COLO668 (cell line): Measurements from ENCODE around the gene HDGFL3.
A peak's percentile ranks its signal among the peaks of the same experiment; 100 is the strongest.

Experiments used
- DNase-seq: peaks from one replicate; lab custom pipeline; 2025; ENCODE audit not compliant: unreplicated experiment; lab: John Stamatoyannopoulos, UW

HDGFL3 gene

DNA sequence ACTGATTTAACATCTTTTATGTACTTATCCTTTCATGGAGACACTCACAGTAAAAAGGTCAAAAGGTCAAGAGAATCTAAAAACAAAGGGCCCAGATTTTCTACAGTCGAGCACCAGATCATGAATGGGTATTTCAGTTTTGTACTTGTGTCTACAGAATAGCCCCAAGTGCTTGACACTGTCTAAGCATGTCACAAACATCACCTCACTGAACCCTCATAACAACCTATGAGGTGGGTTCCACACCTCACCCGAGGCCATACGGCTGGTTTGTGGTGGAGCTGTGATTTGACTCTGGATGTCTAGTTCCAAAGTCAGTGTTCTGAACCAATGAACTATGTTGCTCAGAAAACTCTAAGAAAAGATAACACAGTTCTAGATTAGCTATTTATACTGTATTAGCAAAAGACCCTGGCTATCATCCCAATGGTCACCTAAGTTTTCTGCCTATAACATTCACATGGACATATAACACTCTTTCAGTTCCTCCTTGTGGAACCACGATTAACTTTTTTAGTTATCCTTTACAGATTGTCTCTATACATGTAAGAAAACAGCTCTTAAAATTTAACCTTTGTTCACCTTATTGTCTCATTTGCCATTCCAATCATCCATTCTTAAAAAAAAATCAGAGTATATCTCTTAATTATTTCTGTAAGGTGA, 74.6 kb downstream of the HDGFL3 start:
- DNase-seq, result no peak

DNA sequence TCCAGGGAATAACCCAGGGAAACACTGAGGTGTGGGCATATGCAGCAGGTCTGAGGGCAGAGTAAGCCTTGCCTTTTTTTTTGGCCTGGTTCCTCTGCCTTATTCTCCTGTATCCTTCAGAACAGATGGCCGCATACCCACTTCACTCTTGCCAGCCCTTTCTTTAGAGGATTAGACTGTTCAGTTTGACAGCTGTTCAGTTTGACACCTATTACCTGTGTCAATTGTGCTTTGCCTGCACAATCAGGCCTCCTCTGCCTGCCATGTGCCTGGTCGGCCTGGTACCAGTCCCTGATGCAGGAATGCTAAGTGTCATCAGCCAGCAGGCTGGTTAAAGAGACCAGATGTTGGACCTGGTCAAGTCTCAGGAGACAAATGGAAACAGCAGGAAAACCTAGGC, 77.8 kb downstream of the HDGFL3 start:
- DNase-seq, result no peak

DNA sequence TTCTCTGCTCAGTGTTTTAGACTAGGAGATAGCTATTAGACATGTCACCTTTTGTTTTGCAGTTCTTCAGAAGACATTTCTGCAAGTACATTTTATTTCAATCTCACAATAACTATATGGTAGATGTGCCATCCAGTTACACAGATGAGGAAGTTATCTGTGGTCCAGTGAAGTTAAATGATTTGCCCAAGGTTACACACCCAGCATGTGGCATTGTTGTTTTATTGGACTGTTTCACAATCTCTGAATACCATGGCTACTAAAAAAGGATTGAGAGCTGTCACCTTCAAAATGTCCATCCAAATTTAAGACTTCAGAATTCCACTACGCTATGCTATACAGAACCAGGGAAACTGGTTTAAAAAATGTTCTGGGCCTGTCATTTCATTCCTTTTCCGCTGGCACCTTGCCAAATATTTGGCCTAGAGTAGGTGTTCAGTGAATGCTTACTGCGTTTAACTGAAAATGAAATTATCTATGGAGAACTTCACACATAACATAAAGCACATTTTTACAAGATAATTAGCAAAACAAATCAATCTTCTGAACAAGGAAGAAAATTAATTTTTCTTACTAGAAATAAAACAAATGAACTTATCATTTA, 80.0 kb downstream of the HDGFL3 start:
- no peak for DNase-seq

DNA sequence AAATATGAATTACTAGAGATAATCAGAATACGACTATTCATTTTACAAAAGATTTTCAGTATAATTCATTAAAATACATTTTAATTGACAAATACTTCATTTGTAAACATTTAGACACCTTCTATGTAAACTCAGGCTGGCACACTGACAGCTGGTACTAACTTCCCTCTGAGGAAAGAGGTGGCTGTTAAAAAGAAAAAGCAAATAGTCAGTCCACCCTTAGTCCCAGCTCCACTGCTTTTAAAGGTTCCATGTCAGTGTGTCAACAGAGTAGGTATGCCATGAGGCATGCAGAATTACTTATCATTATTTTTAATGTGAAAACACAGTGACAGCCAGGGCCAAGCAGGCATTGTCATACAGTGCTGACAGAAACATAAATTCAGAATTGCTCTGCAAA, 84.1 kb downstream of the HDGFL3 start:
- no peak for DNase-seq

DNA sequence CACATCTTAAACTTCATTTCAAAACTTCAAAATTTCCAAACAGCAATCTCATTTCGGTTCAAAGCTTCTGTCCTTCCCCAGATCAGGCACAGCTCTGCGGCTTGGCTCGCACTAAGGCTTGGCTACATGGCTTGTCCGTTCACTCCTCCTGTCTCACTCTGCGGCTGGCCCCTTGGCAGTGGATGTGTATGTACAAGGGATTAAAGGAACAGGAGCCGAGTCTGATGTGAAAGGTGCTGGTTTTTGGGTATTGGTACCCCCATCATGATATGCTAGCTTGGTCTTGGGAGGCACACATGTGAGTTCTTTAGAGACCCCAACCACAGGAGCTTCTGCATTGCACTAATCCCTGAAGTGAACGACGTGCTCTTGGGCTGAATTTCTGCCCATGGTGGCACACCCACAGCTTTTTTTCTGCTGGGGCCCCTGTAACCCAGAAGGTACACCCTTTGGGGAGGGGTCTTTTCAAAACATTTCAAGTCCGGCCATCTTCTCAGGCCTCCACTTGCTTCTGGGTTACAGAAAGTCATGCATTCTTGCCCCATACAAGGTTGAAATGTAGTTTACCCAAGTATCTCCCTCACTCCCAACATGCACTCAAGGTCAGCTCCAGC, 87.5 kb downstream of the HDGFL3 start:
- no peak for DNase-seq

DNA sequence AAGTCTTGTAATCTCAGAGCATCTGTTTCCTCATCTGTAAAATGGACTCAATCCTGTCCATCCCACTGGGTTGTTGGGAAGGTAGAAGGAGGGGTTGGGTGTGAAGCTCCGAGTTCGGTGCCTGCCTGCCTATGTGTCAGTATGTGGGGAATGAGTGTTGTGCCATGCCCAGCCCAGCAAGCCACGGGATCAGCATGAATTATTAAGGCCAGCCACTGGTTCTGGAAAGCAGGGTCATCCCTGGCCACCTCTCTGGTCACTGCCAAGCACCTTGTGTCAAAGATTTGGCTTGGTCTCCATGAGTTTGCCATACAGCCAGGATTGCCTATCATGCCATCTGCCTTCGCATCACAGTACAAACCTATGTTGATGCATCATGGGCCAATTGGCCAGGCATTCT, 88.7 kb downstream of the HDGFL3 start:
- no peak for DNase-seq

DNA sequence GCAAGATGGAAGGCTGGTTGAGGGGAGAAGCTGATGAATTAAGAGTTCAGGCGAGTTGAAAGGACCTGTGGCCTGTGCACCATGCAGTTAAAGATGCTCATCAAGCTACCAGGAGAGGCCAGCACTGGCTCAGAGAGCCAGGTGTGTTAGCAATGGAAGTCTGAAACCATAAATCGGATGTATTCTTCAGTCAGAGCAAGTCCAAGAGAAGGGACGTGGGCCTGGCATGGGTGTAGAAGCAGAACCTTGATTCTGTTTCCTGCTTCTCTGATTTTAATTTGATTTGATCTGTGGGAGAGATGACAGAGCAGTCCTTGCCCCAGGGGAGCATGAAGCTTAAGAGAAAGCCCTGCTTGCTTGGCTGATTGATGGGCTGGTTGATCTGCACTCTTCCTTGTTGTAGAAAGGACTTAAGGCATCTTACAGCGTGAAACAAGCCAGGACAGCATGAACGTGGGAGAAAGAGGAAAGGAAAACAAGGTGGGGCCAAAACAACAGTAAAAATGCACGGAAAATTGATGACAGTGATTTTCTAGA, 89.3 kb downstream of the HDGFL3 start:
- no peak for DNase-seq

DNA sequence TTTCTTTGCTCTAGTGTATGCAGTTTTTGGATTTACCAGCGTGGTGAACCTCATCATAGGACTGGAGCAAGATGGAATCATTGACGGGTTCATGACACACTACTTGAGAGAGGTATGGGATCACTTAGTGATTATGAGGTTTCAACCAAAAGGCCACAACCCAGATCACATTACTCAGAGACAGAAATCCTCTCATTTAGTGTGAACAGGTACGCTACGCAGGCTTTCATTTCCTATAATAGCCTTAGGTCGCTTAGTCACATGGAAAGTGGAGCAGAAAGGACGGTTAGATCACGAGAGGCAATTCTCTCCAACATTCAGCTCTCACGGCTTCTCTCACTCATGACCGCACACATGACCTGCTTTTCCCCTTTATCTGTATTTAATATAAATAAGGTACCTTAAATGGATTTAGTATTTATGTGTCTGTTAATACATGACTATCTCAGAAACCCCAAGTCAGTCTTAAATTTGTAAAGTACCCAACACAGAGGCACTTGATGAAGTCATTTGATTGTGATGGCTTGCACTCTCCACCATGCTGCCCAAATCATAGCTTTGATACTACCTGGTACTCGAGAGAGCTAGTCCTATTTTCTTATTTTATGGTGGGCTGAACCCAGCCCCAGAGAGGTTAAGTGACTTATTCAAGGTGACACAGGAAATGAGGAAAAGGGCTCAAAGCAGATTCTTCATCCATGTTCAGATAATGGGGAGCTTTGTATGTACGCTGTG, 91.6 kb downstream of the HDGFL3 start:
- no peak for DNase-seq

DNA sequence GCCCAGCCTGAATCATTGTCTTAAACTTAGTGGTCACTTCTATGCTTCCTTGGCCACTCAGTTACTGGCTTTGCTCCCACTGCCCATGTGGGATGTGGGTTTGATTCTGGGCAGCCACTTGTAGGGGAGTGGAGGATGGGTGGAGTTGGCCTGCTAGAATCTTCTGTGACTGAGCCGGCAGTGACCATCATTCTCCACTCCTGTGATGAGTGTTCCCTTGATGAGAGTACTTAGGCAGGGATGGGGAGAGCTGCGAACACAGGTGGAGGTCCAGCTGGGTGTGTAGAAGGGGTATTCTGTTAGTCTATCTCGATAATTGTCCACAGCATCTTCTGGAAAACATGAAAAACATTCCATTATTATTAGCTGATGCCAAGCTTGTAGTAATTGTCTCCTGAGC, 92.2 kb downstream of the HDGFL3 start:
- no peak for DNase-seq

DNA sequence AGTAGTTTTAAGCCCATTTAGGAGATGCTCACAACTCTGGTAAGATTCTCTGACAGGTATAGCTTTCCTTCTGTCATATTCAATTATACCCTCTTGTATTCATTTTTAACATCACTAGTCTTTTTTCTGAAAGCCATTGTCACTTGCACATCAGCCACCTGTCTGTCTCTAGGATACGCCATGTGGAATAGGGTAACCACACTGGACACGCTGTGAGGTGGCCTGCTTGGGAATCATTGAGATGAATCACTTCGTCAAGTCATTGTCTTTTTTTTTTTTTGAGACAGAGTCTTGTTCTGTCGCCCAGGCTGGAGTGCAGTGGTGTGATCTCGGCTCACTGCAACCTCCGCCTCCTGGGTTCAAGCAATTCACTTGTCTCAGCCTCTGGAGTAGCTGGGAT, 92.8 kb downstream of the HDGFL3 start:
- no peak for DNase-seq

DNA sequence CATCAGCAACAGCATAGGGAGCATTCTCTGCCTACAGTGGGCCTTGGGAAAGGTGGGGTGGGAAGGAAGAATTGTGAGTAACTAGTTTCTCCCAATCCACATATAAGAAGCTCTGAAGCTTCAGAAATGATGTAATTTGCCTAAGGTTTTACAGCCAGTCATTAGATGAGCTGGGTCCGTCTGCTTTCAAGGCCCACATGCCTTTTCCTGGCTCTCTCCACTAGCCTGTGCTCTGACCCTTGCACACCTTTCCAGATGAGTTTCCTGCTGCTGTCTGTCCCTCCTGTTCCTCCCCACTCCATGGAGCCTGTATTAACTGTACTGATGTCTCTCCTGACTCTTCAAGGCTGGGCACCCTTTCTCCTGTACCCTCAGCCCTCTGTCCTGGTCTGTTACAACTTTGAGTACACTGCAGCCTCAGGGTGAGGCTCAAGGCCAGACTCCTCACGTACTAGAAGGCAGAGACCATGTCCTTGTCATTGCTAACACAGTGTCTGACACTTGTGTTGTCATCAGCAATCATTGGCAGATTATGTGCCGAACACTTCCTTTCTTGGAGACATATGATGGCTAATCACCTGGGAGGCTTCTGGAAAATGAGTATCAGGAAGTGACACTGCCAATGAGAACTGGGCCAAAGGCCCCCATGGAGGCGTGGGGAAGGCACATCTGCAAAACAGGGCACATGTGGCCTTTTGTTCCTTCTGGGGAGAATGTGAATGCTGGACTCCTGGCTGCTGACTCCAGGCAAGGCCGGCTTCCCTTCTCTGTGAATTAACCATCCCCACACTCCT, 93.5 kb downstream of the HDGFL3 start:
- no peak for DNase-seq

DNA sequence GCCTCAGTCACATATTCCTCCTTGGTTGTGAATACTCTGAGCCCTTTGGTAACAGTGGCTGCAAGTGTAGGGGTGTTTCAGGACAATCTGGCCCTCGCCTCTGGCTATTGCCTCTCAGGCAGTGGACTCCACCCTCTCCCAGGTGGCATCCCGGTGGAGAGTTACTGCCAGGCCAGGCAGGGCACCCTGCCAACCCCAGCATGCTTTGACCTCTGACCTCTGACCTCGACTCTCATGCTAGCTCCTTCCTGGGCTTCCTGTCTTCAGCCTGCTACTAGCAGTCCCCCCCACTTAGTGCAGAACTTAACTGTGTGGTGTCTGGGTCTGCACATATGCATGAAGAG, 94.7 kb downstream of the HDGFL3 start:
- no peak for DNase-seq

DNA sequence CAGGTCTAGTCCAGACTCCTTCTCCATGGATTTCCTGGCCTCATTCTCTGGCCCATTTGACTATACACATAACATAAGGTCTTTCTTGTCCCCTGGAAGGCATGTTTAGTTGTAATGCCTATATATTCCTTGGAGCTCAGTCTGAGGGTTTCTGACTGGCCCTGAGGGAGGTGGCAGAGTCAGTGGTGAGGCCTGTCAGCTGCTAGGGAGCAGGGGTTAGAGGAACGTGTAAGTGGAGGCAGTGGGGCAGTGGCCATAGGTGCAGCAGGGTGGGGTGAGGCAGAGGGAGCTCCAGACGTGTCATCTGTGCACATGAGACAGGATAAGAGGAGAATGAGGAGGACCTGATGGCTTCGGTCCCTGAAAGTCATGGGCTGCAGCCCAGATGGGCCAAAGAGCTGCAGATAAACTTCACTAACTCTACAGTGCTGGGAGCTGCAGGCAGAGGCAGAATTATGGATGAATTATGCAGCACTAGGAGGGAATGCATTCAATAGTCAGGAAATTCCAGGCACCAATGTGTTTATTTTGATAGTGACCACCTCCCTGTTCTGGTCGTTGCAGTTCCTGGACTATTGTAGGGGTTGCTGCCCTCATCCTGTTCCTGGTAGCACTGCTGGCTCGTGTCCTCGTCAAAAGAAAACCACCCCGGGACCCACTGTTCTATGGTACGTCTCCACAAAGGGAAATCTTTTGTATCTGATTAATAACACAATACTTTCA, 95.2 kb downstream of the HDGFL3 start:
- no peak for DNase-seq

DNA sequence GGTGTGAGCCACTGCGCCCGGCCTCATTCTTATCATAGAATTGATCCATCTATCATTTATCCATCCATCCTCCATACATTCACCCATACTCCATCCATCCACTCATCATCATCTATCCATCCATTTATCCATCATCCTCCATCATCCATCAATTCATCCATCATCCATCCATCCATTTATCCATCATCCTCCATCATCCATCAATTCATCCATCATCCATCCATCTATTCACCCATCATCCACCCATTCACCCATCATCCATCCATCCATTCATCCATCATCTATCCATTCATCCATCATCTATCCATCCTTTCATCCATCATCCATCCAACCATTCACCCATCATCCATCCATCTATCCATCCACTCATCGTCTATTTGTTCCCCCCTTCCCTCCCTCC, 96.5 kb downstream of the HDGFL3 start:
- no peak for DNase-seq

DNA sequence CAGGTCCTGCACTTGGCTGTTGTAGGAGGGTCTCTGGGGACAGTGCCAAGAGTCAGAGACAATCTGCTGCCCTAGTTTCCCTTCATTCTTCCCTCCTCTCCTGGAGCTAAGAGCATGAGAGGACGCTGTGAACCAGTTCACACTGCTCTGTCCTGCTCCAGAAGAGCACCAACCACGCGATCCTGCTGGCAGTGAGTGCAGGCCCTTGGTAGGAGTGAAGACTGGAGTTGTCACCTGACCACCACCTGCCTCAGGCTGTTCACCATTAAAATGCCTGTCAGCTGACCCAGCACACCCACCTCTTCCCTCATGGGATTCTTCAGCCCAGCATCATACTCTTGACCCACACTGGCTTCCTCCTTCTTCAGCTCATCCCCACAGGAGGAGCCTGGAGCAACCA, 97.2 kb downstream of the HDGFL3 start:
- DNase-seq, result no peak

DNA sequence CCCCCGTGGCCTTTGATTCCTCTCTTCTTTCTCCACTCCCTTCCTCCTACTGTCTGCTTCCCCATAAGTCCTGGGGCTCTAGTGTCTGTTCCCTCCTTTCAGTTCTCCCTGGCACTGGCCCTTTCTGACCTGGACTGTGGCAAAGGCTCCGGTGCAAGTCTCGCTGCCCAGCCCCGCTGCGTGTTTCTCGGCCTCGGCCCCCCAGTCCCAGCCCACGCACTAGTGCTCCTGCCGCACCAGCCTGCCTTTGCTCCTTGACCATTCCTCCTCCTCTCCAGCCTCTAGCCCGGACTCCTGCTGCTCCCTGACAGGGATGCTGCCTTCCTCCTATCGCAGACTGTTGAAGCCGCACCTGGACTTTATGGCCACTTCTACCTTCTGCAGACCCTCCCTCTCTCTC, 98.1 kb downstream of the HDGFL3 start:
- no peak for DNase-seq

DNA sequence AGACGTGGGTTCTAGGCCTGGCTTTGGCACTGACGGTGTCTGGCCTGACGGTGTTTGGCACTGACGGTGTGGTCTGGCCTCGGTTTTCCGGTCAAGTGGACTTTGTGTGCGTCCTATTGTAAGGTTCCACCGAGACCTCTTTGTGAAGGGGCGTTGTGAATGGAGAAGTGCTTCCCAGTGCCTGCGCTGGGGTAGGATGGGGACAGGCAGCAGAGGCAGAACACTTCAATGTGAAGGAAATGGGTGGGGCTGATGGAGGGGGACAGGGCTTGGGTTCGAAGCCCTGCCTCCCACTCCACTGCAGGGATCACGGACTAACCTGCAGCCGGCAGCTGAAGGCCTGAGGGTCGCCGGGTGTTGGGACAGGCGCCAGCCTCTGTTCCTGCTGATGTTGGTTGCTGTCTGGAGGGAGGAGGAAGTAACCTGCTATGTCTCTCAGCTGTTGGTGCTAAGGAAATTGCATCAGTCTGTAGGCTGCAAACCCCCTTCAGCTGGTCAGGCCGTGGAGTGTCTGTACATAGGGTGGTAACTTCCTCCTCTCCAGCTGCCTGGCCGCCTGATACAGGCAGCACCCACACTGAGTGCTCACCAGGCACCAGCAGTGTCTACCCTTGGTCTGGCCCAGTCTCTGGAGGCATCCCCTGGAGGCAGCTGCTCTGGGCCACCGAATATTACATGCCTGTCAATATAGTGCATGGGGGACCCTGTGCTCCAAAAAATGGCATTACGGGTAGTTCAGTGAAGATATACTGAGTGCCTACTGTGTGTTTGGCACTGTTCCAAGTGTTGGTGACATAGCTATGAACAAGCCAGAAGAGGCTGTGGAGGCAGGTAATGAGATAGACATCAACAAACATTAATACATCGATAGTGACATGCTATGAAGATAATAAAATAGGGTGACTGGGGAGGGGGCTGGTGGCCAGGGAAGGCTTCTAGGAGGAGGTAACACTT, 99.1 kb downstream of the HDGFL3 start:
- peak; percentile 58 for DNase-seq

DNA sequence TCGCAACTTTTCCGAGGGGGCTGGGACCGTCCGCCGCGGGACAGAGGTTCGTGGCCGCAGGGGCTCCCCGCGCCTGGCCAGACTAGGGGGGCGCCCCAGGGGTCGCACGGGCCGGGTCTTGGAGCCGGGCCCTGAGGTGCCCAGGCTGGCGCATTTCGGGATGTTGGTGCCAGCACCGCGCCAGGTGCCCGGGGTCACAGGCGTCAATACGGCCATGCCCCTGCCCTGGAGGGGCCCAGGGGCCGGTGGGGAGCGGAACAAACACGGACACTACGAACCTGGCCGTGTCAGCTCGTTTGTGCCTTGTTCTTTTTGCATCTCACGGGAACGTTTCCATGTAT, 99.8 kb downstream of the HDGFL3 start:
- DNase-seq, result no peak

DNA sequence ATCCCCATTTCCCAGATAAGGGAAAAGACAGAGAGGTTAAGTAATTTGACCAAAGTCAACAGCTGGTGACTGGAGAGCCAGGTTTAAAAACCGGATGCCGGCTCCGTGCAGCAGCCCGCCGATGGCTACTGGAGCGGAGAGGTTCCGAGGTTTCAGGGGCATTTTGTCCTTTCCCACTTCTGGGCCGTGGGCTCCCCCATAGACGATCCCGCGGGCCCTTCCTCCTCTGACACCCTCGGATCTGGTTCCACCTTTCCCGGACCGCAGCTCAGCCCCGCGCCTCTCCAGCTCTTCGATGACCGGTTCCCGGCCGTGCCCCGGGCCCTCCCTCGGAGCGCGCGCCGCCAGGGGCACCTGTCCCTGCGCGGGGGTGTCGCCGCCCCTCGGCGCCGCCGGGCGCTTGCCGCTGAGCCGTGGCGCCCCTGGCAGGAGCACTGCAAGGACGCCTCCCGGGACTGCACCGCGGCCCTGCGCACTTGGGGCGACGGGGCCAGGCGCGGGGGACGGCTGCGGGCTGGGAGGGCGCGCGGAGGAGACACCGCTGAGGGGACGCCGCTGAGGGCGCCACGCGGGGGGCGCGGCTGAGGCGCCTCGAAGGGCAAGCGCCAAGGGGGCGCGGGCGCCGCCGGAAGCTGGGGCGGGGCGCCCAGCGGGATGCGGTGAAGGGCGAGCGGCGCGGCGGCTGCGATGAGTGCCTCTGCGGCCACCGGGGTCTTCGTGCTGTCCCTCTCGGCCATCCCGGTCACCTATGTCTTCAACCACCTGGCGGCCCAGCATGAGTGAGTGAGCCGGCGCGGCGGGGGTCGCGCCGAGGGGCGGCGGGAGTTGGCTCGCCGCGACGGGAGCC, 100.4 kb downstream of the HDGFL3 start, which contains the start of gene TM6SF1:
Gene TM6SF1, plus strand, starts transcription at position 652 of the 847 bp plus-strand sequence. Its CDS starts 36 bp downstream, at position 688.
- peak; percentile 62 for DNase-seq
